GM21723 (cell line): Measurements from ENCODE around the gene LTK.

ENCODE experiments used
- ATAC-seq: cut with Tn5 transposase; IDR thresholded peaks from one replicate; pipeline ENCODE4 v1.9.1; 2021; ENCODE audit warnings: mild to moderate bottlenecking, moderate library complexity; ENCODE audit not compliant: unreplicated experiment

Gene LTK

GRCh38 chr15:41535544-41535943 lies 21.9 kb upstream of the LTK start:
- ATAC-seq: no peak

GRCh38 chr15:41530363-41530956 lies 16.8 kb upstream of the LTK start:
- ATAC-seq: no peak

GRCh38 chr15:41523097-41523496 lies 9.5 kb upstream of the LTK start:
- no peak for ATAC-seq

GRCh38 chr15:41521614-41522013 lies 8.0 kb upstream of the LTK start:
- no peak for ATAC-seq

- ATAC-seq: no peak
Measured at GRCh38 chr15:41520636-41521035, 7.0 kb upstream of the LTK start.

- ATAC-seq: no peak
Measured at GRCh38 chr15:41517895-41518449, 4.3 kb upstream of the LTK start.

- peak; percentile 44 for ATAC-seq
Measured at GRCh38 chr15:41512940-41513505, 604 bp downstream of the LTK start.

GRCh38 chr15:41512512-41512939 lies 1.1 kb downstream of the LTK start:
- ATAC-seq: no peak

- no peak for ATAC-seq
Measured at GRCh38 chr15:41511899-41512369, 1.7 kb downstream of the LTK start.

- no peak for ATAC-seq
Measured at GRCh38 chr15:41511331-41511898, 2.2 kb downstream of the LTK start.

- ATAC-seq: no peak
Measured at GRCh38 chr15:41510728-41511127, 2.9 kb downstream of the LTK start.

GRCh38 chr15:41507820-41508290 lies 5.8 kb downstream of the LTK start:
- no peak for ATAC-seq

- no peak for ATAC-seq
Measured at GRCh38 chr15:41506796-41507341, 6.8 kb downstream of the LTK start.

GRCh38 chr15:41505776-41506175 lies 7.9 kb downstream of the LTK start:
- no peak for ATAC-seq

- no peak for ATAC-seq
Measured at GRCh38 chr15:41504751-41505492, 8.7 kb downstream of the LTK start.

- ATAC-seq: no peak
Measured at GRCh38 chr15:41503669-41504010, 10.0 kb downstream of the LTK start.

- ATAC-seq: no peak
Measured at GRCh38 chr15:41502795-41503668, 10.6 kb downstream of the LTK start.

- no peak for ATAC-seq
Measured at GRCh38 chr15:41501931-41502794, 11.5 kb downstream of the LTK start.

- ATAC-seq: no peak
Measured at GRCh38 chr15:41501191-41501917, 12.3 kb downstream of the LTK start.
